ENCODE data around the gene SERPINH1.

SERPINH1 gene

GRCh38 chr11:75576499-75576918, 14.5 kb downstream of the SERPINH1 start:
- no peak for TF ChIP-seq CTCF (IDR thresholded peaks at IDR 0.05)

- TF ChIP-seq CTCF (IDR thresholded peaks at IDR 0.05) = peak; percentile 49; the same call in 1 of the 2 replicates
These were observed 15.2 kb downstream of the SERPINH1 start for GRCh38 chr11:75577207-75577606.

GRCh38 chr11:75578977-75579376, 16.9 kb downstream of the SERPINH1 start:
- TF ChIP-seq CTCF (IDR thresholded peaks at IDR 0.05) = no peak

- no peak for TF ChIP-seq CTCF (IDR thresholded peaks at IDR 0.05)
These were observed 17.8 kb downstream of the SERPINH1 start for GRCh38 chr11:75579841-75580240.

- TF ChIP-seq CTCF (IDR thresholded peaks at IDR 0.05) = no peak
These were observed 20.4 kb downstream of the SERPINH1 start for GRCh38 chr11:75582506-75582894.

- TF ChIP-seq CTCF (IDR thresholded peaks at IDR 0.05) = no peak
These were observed 21.1 kb downstream of the SERPINH1 start for GRCh38 chr11:75582895-75583717.

- TF ChIP-seq CTCF (IDR thresholded peaks at IDR 0.05) = no peak
These were observed 21.9 kb downstream of the SERPINH1 start for GRCh38 chr11:75583718-75584658.

Data from LNCAP (cell line).